Measurements from ENCODE around the gene RECQL. TPM values are rescaled to one million over a fixed set of nuclear protein-coding genes. Genes with fewer than 3 reads are reported as not detected.

The RECQL gene
- total and polyA plus RNA-seq, 2 of the 4 experiments (the other 2 are of a cell fraction): 29.4 to 67.0 TPM

GRCh38 chr12:21500786-21501257, 613 bp downstream of the RECQL start:
- TF ChIP-seq FOS (IDR thresholded peaks at IDR 0.05; ENCODE audit: low read depth, low read length): no peak
- TF ChIP-seq RAD21 (IDR thresholded peaks at IDR 0.05; ENCODE audit: low read length): no peak
- TF ChIP-seq USF2 (IDR thresholded peaks at IDR 0.05; ENCODE audit: low read depth, low read length): no peak
- TF ChIP-seq ELK1 (IDR thresholded peaks at IDR 0.05; ENCODE audit: borderline replicate concordance, low read depth, low read length): no peak
- Histone ChIP-seq H3K4me1 (ENCODE audit: control insufficient read depth, insufficient read depth, low read length) (peaks cover 2% of the 10 kb centered on the region), H3K9ac (ENCODE audit: low read depth, low read length) (peak overlapping the region; percentile 78), H2BK20ac (ENCODE audit: low read depth, low read length) (no peak overlapping the region), H3K9me3 (ENCODE audit: control insufficient read depth, insufficient read depth, low read length) (no peaks in the 10 kb centered on the region), H3K9me1 (ENCODE audit: insufficient read depth, low read length) (peaks cover 4% of the 10 kb centered on the region; the same call in 1 of the 2 replicates), H3K4me2 (ENCODE audit: low read depth, low read length) (peak overlapping the region; percentile 91), H2BK120ac (ENCODE audit: low read depth, low read length) (no peak overlapping the region), H4K20me1 (ENCODE audit: insufficient read depth, low read length) (peaks cover 13% of the 10 kb centered on the region; the same call in 1 of the 2 replicates), H3K56ac (ENCODE audit: extremely low read depth, insufficient read depth, low read length) (peak overlapping the region; percentile 82), H3K4ac (ENCODE audit: low read depth, low read length) (peak overlapping the region; percentile 87), H2AK5ac (ENCODE audit: low read depth, low read length) (peak overlapping the region; percentile 63), H4K5ac (ENCODE audit: low read depth, low read length) (peak overlapping the region; percentile 43; the same call in 1 of the 2 replicates), H2AFZ (replicated peaks; ENCODE audit: low read length, poor library complexity) (peak overlapping the region; percentile 97), H3K79me1 (ENCODE audit: low read depth in 1 of 2, low read length in 2 of 2) (peaks cover 19 to 48% of the 10 kb centered on the region in 2 experiments), H3K36me3 (ENCODE audit: control insufficient read depth, insufficient read depth, low read length) (peaks cover 12% of the 10 kb centered on the region), H3K18ac (ENCODE audit: low read depth, low read length) (no peak overlapping the region), H2BK5ac (ENCODE audit: low read depth, low read length, poor library complexity, severe bottlenecking) (peak overlapping the region; percentile 61), H3K14ac (replicated peaks; ENCODE audit: low read depth, low read length) (peak overlapping the region; percentile 79), H3K27ac (ENCODE audit: insufficient read depth, low read length) (peak overlapping the region; percentile 63), H4K91ac (ENCODE audit: insufficient read depth, low read depth, low read length) (peak overlapping the region; percentile 76), H2AK9ac (replicated peaks; ENCODE audit: low read depth, low read length, poor library complexity) (peak overlapping the region; percentile 47), H4K8ac (ENCODE audit: low read depth in 2 of 2, low read length in 2 of 2) (peak overlapping the region; percentile 79 to 88), H2BK15ac (ENCODE audit: low read depth, low read length) (no peak overlapping the region), H3K27me3 (ENCODE audit: control insufficient read depth, insufficient read depth, low read length) (no peaks in the 10 kb centered on the region), H3K23ac (ENCODE audit: low read depth, low read length) (peak overlapping the region; percentile 53), H3K4me3 (ENCODE audit: insufficient read depth, low read depth, low read length) (peak overlapping the region; percentile 60)
- DNase-seq (no peak), ATAC-seq (ENCODE audit: low read depth) (no peak)
- dilution Hi-C loops (cut with HindIII; ENCODE audit: low sequenced_read_pairs, unreplicated experiment) (no loop called here), in situ Hi-C loops (cut with MboI; ENCODE audit: low sequenced_read_pairs) (loop anchor here (10.0 kb wide), 1 partner anchor 144 kb away; no protein-coding TSS in a partner anchor), intact Hi-C loops (cut with micrococcal nuclease) (loop anchor here (5.0 kb wide), 1 partner anchor 156 kb away; the partner anchor contains the start of gene LDHB)
- CTCF ChIA-PET: no interaction called here
- WGBS, 2 experiments (ENCODE audit: extremely low coverage in 2 of 2, insufficient read length in 1 of 2): no CpG with 5 or more reads among the region's 8 CpGs
- POLR2A ChIA-PET (ENCODE audit: unreplicated experiment): no interaction called here
- BruUV-seq (replicated peaks): TSS peak; percentile 61
